ENCODE measurements around the gene C3orf20. TPM values are rescaled to one million over a fixed set of nuclear protein-coding genes. Genes with fewer than 3 reads are reported as not detected.

Gene C3orf20
- total and polyA plus RNA-seq, 2 of the 13 experiments (the other 11 are each of a cell fraction or from before 2014, with no cell fraction given): 0.03 to 0.04 TPM

- Histone ChIP-seq H3K4me1 (ENCODE audit: insufficient read depth, low read length) (no peaks in the 10 kb centered on the region), H3K4me2 (ENCODE audit: low read depth, low read length) (no peak overlapping the region), H4K20me1 (ENCODE audit: insufficient read depth, low read length) (no peaks in the 10 kb centered on the region), H3K9ac (ENCODE audit: insufficient read depth, low read depth, low read length) (no peak overlapping the region), H3K9me3 (ENCODE audit: low read length) (no peaks in the 10 kb centered on the region), H3K4me3 (replicated peaks in 1 of 3; ENCODE audit: insufficient read depth in 1 of 3, low read depth in 2 of 3, low read length in 3 of 3) (no peak overlapping the region), H3K36me3 (replicated peaks in 1 of 2; ENCODE audit: control insufficient read depth in 1 of 2, insufficient read depth in 2 of 2, low read length in 2 of 2) (no peaks in the 10 kb centered on the region), H2AFZ (ENCODE audit: low read length) (no peak overlapping the region), H3K27ac (ENCODE audit: extremely low read length, insufficient read depth, low read length) (no peak overlapping the region), H3K27me3 (ENCODE audit: control insufficient read depth in 1 of 2, insufficient read depth in 2 of 2, low read length in 2 of 2) (peaks cover 0 to 7% of the 10 kb centered on the region in 2 experiments; a peak in 1 of 5 replicates), H3K79me2 (ENCODE audit: insufficient read depth, low read length) (no peaks in the 10 kb centered on the region)
- no TSS peak for BruUV-seq (replicated peaks)
- DNase-seq (ENCODE audit: low spot score): no peak
- POLR2A ChIA-PET: no interaction called here
- in situ Hi-C loops (cut with HindIII; ENCODE audit: extremely low pct_ligation_motif_present, low pct_unique_long_range_greater_than_20kb): no loop called here
- TF ChIP-seq ATF7 (IDR thresholded peaks at IDR 0.05) (peak; percentile 85), ATF7 (CRISPR knock-in tag; IDR thresholded peaks at IDR 0.05) (no peak), ZSCAN30 (CRISPR knock-in tag; IDR thresholded peaks at IDR 0.05) (no peak)
- no peak for FAIRE-seq
- intact Hi-C loops (cut with micrococcal nuclease; ENCODE audit: unreplicated experiment): no loop called here
- no peak for ATAC-seq
- CTCF ChIA-PET (ENCODE audit: low intra/inter-chr PET ratio, low total read pairs): no interaction called here
These were observed 85.2 kb downstream of the C3orf20 start for GRCh38 chr3:14760185-14760584.

- Histone ChIP-seq H3K9ac (ENCODE audit: insufficient read depth, low read depth, low read length) (no peak overlapping the region), H3K27me3 (ENCODE audit: control insufficient read depth in 1 of 2, insufficient read depth in 2 of 2, low read length in 2 of 2) (peaks cover 0 to 8% of the 10 kb centered on the region in 2 experiments; a peak in 2 of 5 replicates), H2AFZ (ENCODE audit: low read length) (no peak overlapping the region), H4K20me1 (ENCODE audit: insufficient read depth, low read length) (no peaks in the 10 kb centered on the region), H3K4me1 (ENCODE audit: insufficient read depth, low read length) (no peaks in the 10 kb centered on the region), H3K4me3 (replicated peaks in 1 of 3; ENCODE audit: insufficient read depth in 1 of 3, low read depth in 2 of 3, low read length in 3 of 3) (no peak overlapping the region), H3K79me2 (ENCODE audit: insufficient read depth, low read length) (no peaks in the 10 kb centered on the region), H3K4me2 (ENCODE audit: low read depth, low read length) (no peak overlapping the region), H3K27ac (ENCODE audit: extremely low read length, insufficient read depth, low read length) (no peak overlapping the region), H3K36me3 (replicated peaks in 1 of 2; ENCODE audit: control insufficient read depth in 1 of 2, insufficient read depth in 2 of 2, low read length in 2 of 2) (no peaks in the 10 kb centered on the region), H3K9me3 (ENCODE audit: low read length) (no peaks in the 10 kb centered on the region)
- BruUV-seq (replicated peaks): no TSS peak
- in situ Hi-C loops (cut with HindIII; ENCODE audit: extremely low pct_ligation_motif_present, low pct_unique_long_range_greater_than_20kb): no loop called here
- 65% methylated on average over 8 of the region's 9 CpGs for WGBS (ENCODE audit: low lambda C conversion rate)
- ChIA-PET POLR2A (no interaction called here), CTCF (ENCODE audit: low intra/inter-chr PET ratio, low total read pairs) (no interaction called here)
- peak; percentile 60 for ATAC-seq
- TF ChIP-seq PLRG1 (conservative IDR thresholded peaks at IDR 0.05) (no peak), STAG1 (CRISPR knock-in tag; IDR thresholded peaks at IDR 0.05) (0 out of 2 replicates have a peak, but pooled peaks have one; percentile 8), ZBTB40 (IDR thresholded peaks at IDR 0.05) (no peak), ZBTB40 (CRISPR knock-in tag; IDR thresholded peaks at IDR 0.05) (no peak), ISX (CRISPR knock-in tag; conservative IDR thresholded peaks at IDR 0.05) (no peak), ZNF605 (CRISPR knock-in tag; IDR thresholded peaks at IDR 0.05) (no peak), HOXD1 (CRISPR knock-in tag; IDR thresholded peaks at IDR 0.05) (no peak), ZNF740 (CRISPR knock-in tag; IDR thresholded peaks at IDR 0.05) (no peak), NPAS2 (CRISPR knock-in tag; IDR thresholded peaks at IDR 0.05; ENCODE audit: borderline replicate concordance) (no peak)
- intact Hi-C loops (cut with micrococcal nuclease; ENCODE audit: unreplicated experiment): no loop called here
- DNase-seq (ENCODE audit: low spot score): no peak
- no peak for FAIRE-seq
These were observed 86.3 kb downstream of the C3orf20 start for GRCh38 chr3:14761121-14761672.

All from HepG2 (cell line).